Measurements from ENCODE around the gene PDCD4. TPM values are rescaled to one million over a fixed set of nuclear protein-coding genes. Genes with fewer than 3 reads are reported as not detected.
A peak's percentile ranks its signal among the peaks of the same experiment; 100 is the strongest.

Gene PDCD4
- total and polyA plus RNA-seq, 9 of the 15 experiments (the other 6 are each of a cell fraction or from before 2014, with no cell fraction given): 12.9 to 44.1 (median 33.7) TPM

GRCh38 chr10:110872145-110872983 is 636 bp downstream of the PDCD4 start (continued):
- TF ChIP-seq HDAC3 (IDR thresholded peaks at IDR 0.05; ENCODE audit: borderline replicate concordance, partially characterized antibody) (peak; percentile 32), ATF1 (CRISPR knock-in tag; IDR thresholded peaks at IDR 0.05) (no peak), ATF1 (tag; IDR thresholded peaks at IDR 0.05) (peak; percentile 92), TRIM24 (IDR thresholded peaks at IDR 0.05) (no peak), HES1 (IDR thresholded peaks at IDR 0.05; ENCODE audit: low read depth) (no peak), ZNF512 (tag; IDR thresholded peaks at IDR 0.05) (no peak), TAF9B (IDR thresholded peaks at IDR 0.05; ENCODE audit: partially characterized antibody) (peak; percentile 48), HDAC8 (tag; IDR thresholded peaks at IDR 0.05) (no peak), ARNT (IDR thresholded peaks at IDR 0.05) (no peak), SMC3 (conservative IDR thresholded peaks at IDR 0.05; ENCODE audit: insufficient read depth, low read depth, low read length) (no peak), E2F6 (IDR thresholded peaks at IDR 0.05; ENCODE audit: borderline replicate concordance in 1 of 2, extremely low read depth in 1 of 2, insufficient read depth in 1 of 2, insufficient read length in 1 of 2, low read depth in 1 of 2, low read length in 1 of 2, poor library complexity in 1 of 2, severe bottlenecking in 1 of 2) (peak; percentile 55 to 81), HNRNPLL (IDR thresholded peaks at IDR 0.05; ENCODE audit: low read depth, low read length, poor library complexity, severe bottlenecking) (peak; percentile 52), MECOM (CRISPR knock-in tag; IDR thresholded peaks at IDR 0.05) (no peak), ZNF311 (CRISPR knock-in tag; IDR thresholded peaks at IDR 0.05) (no peak), EZH2 (IDR thresholded peaks at IDR 0.05; ENCODE audit: borderline replicate concordance, low read depth, low read length) (no peak), CTCF (IDR thresholded peaks at IDR 0.05 in 2 of 3, conservative IDR thresholded peaks at IDR 0.05 in 1 of 3; ENCODE audit: insufficient read depth in 2 of 3, low read depth in 1 of 3, low read length in 3 of 3) (peak in 2 of 3 experiments; percentile 12 to 32; a peak in 3 of 6 replicates), TCF7L2 (IDR thresholded peaks at IDR 0.05; ENCODE audit: low read depth, low read length) (no peak), HNRNPL (IDR thresholded peaks at IDR 0.05; ENCODE audit: low read depth, low read length) (no peak), MEIS2 (IDR thresholded peaks at IDR 0.05; ENCODE audit: partially characterized antibody) (peak; percentile 74), THAP12 (CRISPR knock-in tag; IDR thresholded peaks at IDR 0.05) (no peak)
